ENCODE measurements around the gene SYNE4. TPM values are rescaled to one million over a fixed set of nuclear protein-coding genes. Genes with fewer than 3 reads are reported as not detected.

The SYNE4 gene
- total and polyA plus RNA-seq, 2 of the 13 experiments (the other 11 are each of a cell fraction or from before 2014, with no cell fraction given) = 13.7 to 23.0 TPM

DNA sequence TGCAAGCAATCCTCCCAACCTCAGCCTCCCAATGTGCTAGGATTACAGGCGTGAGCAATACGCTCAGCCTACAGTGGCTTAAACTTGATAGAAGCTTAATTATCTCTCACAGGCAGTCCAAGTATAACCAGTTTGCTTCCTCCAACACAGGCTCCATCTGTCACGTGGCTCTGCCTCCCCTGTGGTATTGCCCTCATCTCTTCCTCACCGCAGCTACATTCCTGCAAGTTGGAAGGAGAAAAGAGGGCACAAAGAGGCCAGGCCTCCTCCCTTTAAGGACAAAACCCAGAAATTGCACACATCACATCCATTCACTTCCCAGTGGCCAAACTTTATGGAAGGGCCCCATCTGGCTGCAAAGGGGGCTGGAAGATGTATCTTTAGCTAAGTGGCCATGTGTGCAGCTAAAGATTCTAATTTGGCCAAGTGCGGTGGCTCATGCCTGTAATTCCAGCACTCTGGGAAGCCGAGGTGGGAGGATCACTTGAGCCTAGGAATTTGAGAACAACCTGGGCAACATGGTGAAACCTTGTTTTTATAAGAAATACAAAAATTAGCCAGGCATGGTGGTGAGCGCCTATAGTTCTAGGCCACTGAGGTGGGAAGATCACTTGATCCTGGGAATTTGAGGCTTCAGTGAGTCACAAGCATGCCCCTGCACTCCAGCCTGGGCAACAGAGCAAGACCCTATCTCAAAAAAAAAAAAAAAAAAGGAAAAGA, 16.7 kb downstream of the SYNE4 start (continued):
- TF ChIP-seq, protein P1, sequence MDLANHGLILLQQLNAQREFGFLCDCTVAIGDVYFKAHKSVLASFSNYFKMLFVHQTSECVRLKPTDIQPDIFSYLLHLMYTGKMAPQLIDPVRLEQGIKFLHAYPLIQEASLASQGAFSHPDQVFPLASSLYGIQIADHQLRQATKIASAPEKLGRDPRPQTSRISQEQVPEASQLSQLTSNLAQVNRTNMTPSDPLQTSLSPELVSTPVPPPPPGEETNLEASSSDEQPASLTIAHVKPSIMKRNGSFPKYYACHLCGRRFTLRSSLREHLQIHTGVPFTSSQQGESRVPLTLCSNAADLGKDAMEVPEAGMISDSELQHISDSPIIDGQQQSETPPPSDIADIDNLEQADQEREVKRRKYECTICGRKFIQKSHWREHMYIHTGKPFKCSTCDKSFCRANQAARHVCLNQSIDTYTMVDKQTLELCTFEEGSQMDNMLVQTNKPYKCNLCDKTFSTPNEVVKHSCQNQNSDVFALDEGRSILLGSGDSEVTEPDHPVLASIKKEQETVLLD (CRISPR knock-in tag; IDR thresholded peaks at IDR 0.05; ENCODE audit: low read depth) = no peak
- TF ChIP-seq ZNF10 (CRISPR knock-in tag; IDR thresholded peaks at IDR 0.05; ENCODE audit: borderline replicate concordance, low read depth) (no peak), HCFC1 (IDR thresholded peaks at IDR 0.05; ENCODE audit: low read depth, low read length) (no peak), ZNF317 (CRISPR knock-in tag; IDR thresholded peaks at IDR 0.05) (no peak), NFE2 (CRISPR knock-in tag; IDR thresholded peaks at IDR 0.05) (no peak), BCL6 (CRISPR knock-in tag; IDR thresholded peaks at IDR 0.05) (peak; percentile 5; the same call in 1 of the 2 replicates), TMF1 (CRISPR knock-in tag; IDR thresholded peaks at IDR 0.05; ENCODE audit: low read depth) (no peak), NPAS2 (CRISPR knock-in tag; IDR thresholded peaks at IDR 0.05; ENCODE audit: borderline replicate concordance) (no peak), XBP1 (CRISPR knock-in tag; IDR thresholded peaks at IDR 0.05) (no peak), GATAD2A (CRISPR knock-in tag; IDR thresholded peaks at IDR 0.05) (0 out of 2 replicates have a peak, but pooled peaks have one; percentile 2)
- TF ChIP-seq, protein P2, sequence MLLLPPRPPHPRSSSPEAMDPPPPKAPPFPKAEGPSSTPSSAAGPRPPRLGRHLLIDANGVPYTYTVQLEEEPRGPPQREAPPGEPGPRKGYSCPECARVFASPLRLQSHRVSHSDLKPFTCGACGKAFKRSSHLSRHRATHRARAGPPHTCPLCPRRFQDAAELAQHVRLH (CRISPR knock-in tag; IDR thresholded peaks at IDR 0.05; ENCODE audit: borderline replicate concordance, low read depth) = no peak

All from HepG2 (cell line).